Measurements from ENCODE around the gene OR10H1. TPM values are rescaled to one million over a fixed set of nuclear protein-coding genes. Genes with fewer than 3 reads are reported as not detected.

OR10H1 gene, protein sequence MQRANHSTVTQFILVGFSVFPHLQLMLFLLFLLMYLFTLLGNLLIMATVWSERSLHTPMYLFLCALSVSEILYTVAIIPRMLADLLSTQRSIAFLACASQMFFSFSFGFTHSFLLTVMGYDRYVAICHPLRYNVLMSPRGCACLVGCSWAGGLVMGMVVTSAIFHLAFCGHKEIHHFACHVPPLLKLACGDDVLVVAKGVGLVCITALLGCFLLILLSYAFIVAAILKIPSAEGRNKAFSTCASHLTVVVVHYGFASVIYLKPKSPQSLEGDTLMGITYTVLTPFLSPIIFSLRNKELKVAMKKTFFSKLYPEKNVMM
- total RNA-seq (under 1 TPM in 1 of 2 donors, not detected in 1; 0.06 TPM), polyA plus RNA-seq (ENCODE audit: insufficient read length in 6 of 6) (under 1 TPM in 3 of 6 donors, not detected in 3; 0.04 to 0.11 (median 0.11) TPM)
- long read RNA-seq, donor 1 = 0 reads
- long read RNA-seq, donor 2 = 0 reads
- long read RNA-seq, donor 3 = 0 reads
- long read RNA-seq, donor 4 = 0 reads
- long read RNA-seq, donor 5 = 0 reads
- long read RNA-seq, donor 6 = 0 reads
- long read RNA-seq, donor 7 = 0 reads
- long read RNA-seq, donor 8 = 0 reads
- long read RNA-seq, donor 9 = 0 reads
- long read RNA-seq, donor 10 = 0 reads
- long read RNA-seq, donor 11 = 0 reads
- long read RNA-seq, donor 12 = 0 reads

GRCh38 chr19:15815306-15815705 is at the start of gene OR10H1:
Gene OR10H1 (minus strand): TSS chr19:15815664. CDS start chr19:15808037, 7,627 bp downstream.
- DNase-seq (peak in 1 of 4 donors; percentile 40), ATAC-seq (peak; percentile 88)
- H3K36me3 ChIP-seq = no peaks in the 10 kb centered on the region
- H3K4me1 ChIP-seq = no peaks in the 10 kb centered on the region
- peaks cover 0 to 18% of the 10 kb centered on the region in 2 donors for H3K27me3 ChIP-seq
- TF ChIP-seq CTCF (IDR thresholded peaks at IDR 0.05) = no peak
- intact Hi-C loops (cut with DNase I) = no loop called here
- no peaks in the 10 kb centered on the region for H3K9me3 ChIP-seq
- H3K4me3 ChIP-seq = no peak within 1 kb of the TSS
- H3K27ac ChIP-seq = no peak within 1 kb of the TSS

- intact Hi-C loops (cut with DNase I) = loop anchor here in 1 of 2 donors (10.0 kb wide), 1 partner anchor 240 kb away; no protein-coding TSS in a partner anchor
- ATAC-seq = no peak
- H3K36me3 ChIP-seq = no peaks in the 10 kb centered on the region
- no peaks in the 10 kb centered on the region for H3K9me3 ChIP-seq
- H3K4me3 ChIP-seq = no peak overlapping the region
- no peak for TF ChIP-seq CTCF (IDR thresholded peaks at IDR 0.05)
- peaks cover 0 to 9% of the 10 kb centered on the region in 2 donors for H3K4me1 ChIP-seq
- no peak overlapping the region for H3K27ac ChIP-seq
- peaks cover 0 to 20% of the 10 kb centered on the region in 2 donors for H3K27me3 ChIP-seq
- DNase-seq = no peak
These were observed 49.4 kb upstream of the OR10H1 start for GRCh38 chr19:15864824-15865223.

GRCh38 chr19:15863272-15863671 is 47.8 kb upstream of the OR10H1 start:
- intact Hi-C loops (cut with DNase I) = loop anchor here in 1 of 2 donors (10.0 kb wide), 1 partner anchor 238 kb away; no protein-coding TSS in a partner anchor
- no peak for TF ChIP-seq CTCF (IDR thresholded peaks at IDR 0.05)
- no peak for ATAC-seq
- Histone ChIP-seq H3K4me1 (no peaks in the 10 kb centered on the region), H3K36me3 (no peaks in the 10 kb centered on the region), H3K27me3 (peaks cover 0 to 25% of the 10 kb centered on the region in 2 donors), H3K9me3 (no peaks in the 10 kb centered on the region), H3K27ac (no peak overlapping the region), H3K4me3 (no peak overlapping the region)
- DNase-seq = no peak

GRCh38 chr19:15862444-15862843 is 47.0 kb upstream of the OR10H1 start:
- no peaks in the 10 kb centered on the region for H3K9me3 ChIP-seq
- ATAC-seq = no peak
- no peak overlapping the region for H3K4me3 ChIP-seq
- intact Hi-C loops (cut with DNase I) = loop anchor here in 1 of 2 donors (10.0 kb wide), 1 partner anchor 238 kb away; no protein-coding TSS in a partner anchor
- TF ChIP-seq CTCF (IDR thresholded peaks at IDR 0.05) = no peak
- DNase-seq = no peak
- H3K27ac ChIP-seq = no peak overlapping the region
- no peaks in the 10 kb centered on the region for H3K4me1 ChIP-seq
- no peaks in the 10 kb centered on the region for H3K36me3 ChIP-seq
- H3K27me3 ChIP-seq = peaks cover 0 to 29% of the 10 kb centered on the region in 2 donors

DNA sequence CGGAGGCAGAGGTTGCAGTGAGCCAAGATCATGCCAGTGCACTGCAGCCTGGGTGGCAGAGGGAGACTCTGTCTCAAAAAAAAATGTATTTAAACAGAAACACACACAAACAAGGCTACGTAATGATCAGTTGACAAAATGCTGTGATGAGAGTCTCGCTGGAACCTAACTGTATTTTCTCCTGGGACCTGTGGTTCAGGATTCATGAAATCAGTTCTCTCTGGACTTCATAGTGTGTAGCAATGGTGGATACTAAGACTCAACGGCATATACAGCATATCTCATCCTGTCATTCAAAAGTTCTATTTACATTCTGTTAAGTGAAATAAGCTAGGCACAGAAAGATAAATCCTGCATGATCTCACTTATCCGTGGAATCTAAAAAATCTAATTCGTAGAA is 45.1 kb upstream of the OR10H1 start:
- intact Hi-C loops (cut with DNase I) = loop anchor here in 1 of 2 donors (10.0 kb wide), 1 partner anchor 236 kb away; no protein-coding TSS in a partner anchor
- TF ChIP-seq CTCF (IDR thresholded peaks at IDR 0.05) = no peak
- Histone ChIP-seq H3K36me3 (no peaks in the 10 kb centered on the region), H3K27me3 (peaks cover 0 to 29% of the 10 kb centered on the region in 2 donors), H3K9me3 (no peaks in the 10 kb centered on the region), H3K4me3 (no peak overlapping the region), H3K27ac (no peak overlapping the region), H3K4me1 (no peaks in the 10 kb centered on the region)
- no peak for ATAC-seq
- no peak for DNase-seq

Measured in left lung (tissue), 14 donors.